Thyroid gland (tissue), 4 donors: ENCODE results near the gene KCTD10.
"Not testable (repeated sequence)": the region's sequence is repeated elsewhere in the genome, so short reads cannot be mapped to it uniquely, and the experiment has no call there.

ENCODE experiments used
- CTCF ChIP-seq, 6 experiments: fragments of 200-600 bp in 3 of 6; fragments of 450-650 bp in 3 of 6; sonication (generic) in 3 of 6; IDR thresholded peaks; one replicate each; pipeline ENCODE4 v1.5.1; 2016 to 2019; ENCODE audit warnings: antibody characterized with exemption in 6 of 6, mild to moderate bottlenecking in 2 of 6, inconsistent platforms in 1 of 6, moderate library complexity in 1 of 6
- POLR2A ChIP-seq, 2 donors: fragments of 450-650 bp; IDR thresholded peaks; one replicate each; pipeline ENCODE4 v1.6.1; 2017; ENCODE audit warnings: antibody characterized with exemption in 2 of 2, mild to moderate bottlenecking in 2 of 2, moderate library complexity in 1 of 2

GRCh38 chr12:109406147-109406546, 71.0 kb downstream of the KCTD10 start:
- TF ChIP-seq CTCF, POLR2A (IDR thresholded peaks at IDR 0.05): not testable (repeated sequence)
